ENCODE measurements around the gene CERS5.

The CERS5 gene

DNA sequence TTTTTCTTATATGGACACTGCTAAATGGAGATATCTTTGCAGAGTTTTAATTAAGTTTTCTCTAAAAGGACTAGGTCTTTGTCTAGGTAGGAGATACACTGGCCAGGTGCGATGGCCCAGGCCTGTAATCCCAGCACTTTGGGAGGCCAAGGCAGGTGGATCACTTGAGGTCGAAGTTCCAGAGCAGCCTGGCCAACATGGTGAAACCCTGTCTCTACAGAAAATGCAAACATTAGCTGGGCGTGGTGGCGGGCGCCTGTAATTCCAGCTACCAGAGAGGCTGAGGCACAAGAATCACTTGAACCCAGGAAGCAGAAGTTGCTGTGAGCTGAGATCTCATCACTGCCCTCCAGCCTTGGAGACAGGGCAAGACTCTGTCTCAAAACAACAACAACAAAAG is 17.1 kb upstream of the CERS5 start:
- Histone ChIP-seq H3K14ac (ENCODE audit: low read length) (no peak overlapping the region), H3K36me3 (ENCODE audit: control insufficient read depth in 1 of 2, insufficient read depth in 2 of 2, low read length in 2 of 2) (peaks cover 38 to 51% of the 10 kb centered on the region in 2 experiments), H3K4ac (ENCODE audit: low read depth, low read length) (no peak overlapping the region), H4K12ac (ENCODE audit: low read depth, low read length) (no peak overlapping the region), H2AK5ac (ENCODE audit: low read length) (no peak overlapping the region), H4K8ac (ENCODE audit: low read depth, low read length) (no peak overlapping the region), H3K27ac (ENCODE audit: low read depth, low read length) (no peak overlapping the region), H3K9ac (ENCODE audit: low read length) (no peak overlapping the region), H3K79me2 (ENCODE audit: control insufficient read depth, insufficient read depth, low read length, poor library complexity) (peaks cover 5% of the 10 kb centered on the region), H2BK12ac (ENCODE audit: low read length) (no peak overlapping the region), H3K4me3 (ENCODE audit: low read depth, low read length) (no peak overlapping the region), H3K4me2 (ENCODE audit: low read length) (no peak overlapping the region), H3K79me1 (ENCODE audit: low read length) (peaks cover 5% of the 10 kb centered on the region), H3K9me3 (ENCODE audit: insufficient read depth, low read depth, low read length) (no peaks in the 10 kb centered on the region), H3K18ac (ENCODE audit: low read length) (no peak overlapping the region), H2BK5ac (ENCODE audit: low read depth, low read length, poor library complexity) (no peak overlapping the region), H4K91ac (ENCODE audit: low read depth, low read length) (no peak overlapping the region), H2AFZ (ENCODE audit: insufficient read depth, low read length, poor library complexity) (no peak overlapping the region), H3K27me3 (ENCODE audit: insufficient read depth, low read length) (no peaks in the 10 kb centered on the region), H3K23ac (ENCODE audit: low read length) (no peak overlapping the region), H2BK120ac (ENCODE audit: insufficient read depth, low read length, poor library complexity) (no peak overlapping the region), H3K4me1 (ENCODE audit: control insufficient read depth in 1 of 2, insufficient read depth in 2 of 2, low read length in 2 of 2) (peaks cover 8 to 13% of the 10 kb centered on the region in 2 experiments)
- no CpG with 5 or more reads among the region's 5 CpGs for WGBS (ENCODE audit: extremely low coverage, insufficient coverage, insufficient read length)
- DNase-seq: no peak

DNA sequence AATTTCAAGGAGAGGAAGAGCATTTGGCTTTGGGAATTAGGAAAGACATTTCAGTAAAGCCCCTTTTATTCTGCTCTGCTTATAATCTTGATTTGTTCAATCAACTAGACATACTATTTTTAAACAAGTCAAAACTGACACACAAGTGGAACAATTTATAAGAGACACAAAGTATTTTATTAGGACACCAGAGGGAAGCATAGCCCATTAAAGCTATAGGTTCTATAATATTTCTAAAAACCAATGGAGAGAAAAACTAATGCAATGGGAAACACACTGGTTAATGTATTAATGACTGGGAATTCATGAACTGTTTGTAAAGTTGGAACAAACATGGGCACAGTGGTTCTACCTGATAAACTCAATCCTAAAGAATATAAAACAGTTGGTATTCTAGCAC is 15.3 kb upstream of the CERS5 start:
- Histone ChIP-seq H2AK5ac (ENCODE audit: low read length) (no peak overlapping the region), H3K79me1 (ENCODE audit: low read length) (peaks cover under 1% of the 10 kb centered on the region), H2AFZ (ENCODE audit: insufficient read depth, low read length, poor library complexity) (no peak overlapping the region), H3K9me3 (ENCODE audit: insufficient read depth, low read depth, low read length) (no peaks in the 10 kb centered on the region), H2BK5ac (ENCODE audit: low read depth, low read length, poor library complexity) (no peak overlapping the region), H3K36me3 (ENCODE audit: control insufficient read depth in 1 of 2, insufficient read depth in 2 of 2, low read length in 2 of 2) (peaks cover 39 to 49% of the 10 kb centered on the region in 2 experiments), H3K14ac (ENCODE audit: low read length) (no peak overlapping the region), H3K27me3 (ENCODE audit: insufficient read depth, low read length) (no peaks in the 10 kb centered on the region), H3K4me3 (ENCODE audit: low read depth, low read length) (no peak overlapping the region), H3K4me1 (ENCODE audit: control insufficient read depth in 1 of 2, insufficient read depth in 2 of 2, low read length in 2 of 2) (peaks cover 2 to 3% of the 10 kb centered on the region in 2 experiments), H3K4me2 (ENCODE audit: low read length) (no peak overlapping the region), H3K79me2 (ENCODE audit: control insufficient read depth, insufficient read depth, low read length, poor library complexity) (peaks cover 3% of the 10 kb centered on the region), H2BK12ac (ENCODE audit: low read length) (no peak overlapping the region), H3K23ac (ENCODE audit: low read length) (no peak overlapping the region), H4K91ac (ENCODE audit: low read depth, low read length) (no peak overlapping the region), H2BK120ac (ENCODE audit: insufficient read depth, low read length, poor library complexity) (no peak overlapping the region), H4K12ac (ENCODE audit: low read depth, low read length) (no peak overlapping the region), H3K18ac (ENCODE audit: low read length) (no peak overlapping the region), H3K9ac (ENCODE audit: low read length) (no peak overlapping the region), H3K27ac (ENCODE audit: low read depth, low read length) (no peak overlapping the region), H3K4ac (ENCODE audit: low read depth, low read length) (no peak overlapping the region), H4K8ac (ENCODE audit: low read depth, low read length) (no peak overlapping the region)
- no peak for DNase-seq

DNA sequence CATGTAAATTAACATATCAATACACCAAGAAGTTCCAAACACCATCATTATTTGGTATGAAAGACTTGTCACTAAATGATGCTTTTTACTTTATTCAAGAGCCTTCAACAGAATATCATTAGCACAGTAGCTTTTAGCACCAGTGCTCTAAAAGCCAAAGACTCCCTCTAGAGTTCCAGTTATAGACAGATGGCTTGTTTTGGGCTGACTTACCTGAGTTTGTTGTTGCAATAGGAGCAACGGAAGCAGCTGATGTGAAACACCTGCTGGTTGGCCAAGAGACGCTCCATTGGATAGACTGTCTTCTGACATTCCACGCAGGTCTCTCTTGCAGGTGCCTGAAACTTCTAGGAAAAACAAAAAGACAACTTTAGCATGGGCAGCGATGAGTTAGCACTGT is 14.5 kb upstream of the CERS5 start:
- Histone ChIP-seq H2AFZ (ENCODE audit: insufficient read depth, low read length, poor library complexity) (no peak overlapping the region), H3K79me1 (ENCODE audit: low read length) (no peaks in the 10 kb centered on the region), H3K4me3 (ENCODE audit: low read depth, low read length) (no peak overlapping the region), H4K8ac (ENCODE audit: low read depth, low read length) (no peak overlapping the region), H2AK5ac (ENCODE audit: low read length) (no peak overlapping the region), H3K4ac (ENCODE audit: low read depth, low read length) (no peak overlapping the region), H2BK5ac (ENCODE audit: low read depth, low read length, poor library complexity) (no peak overlapping the region), H3K9me3 (ENCODE audit: insufficient read depth, low read depth, low read length) (no peaks in the 10 kb centered on the region), H3K9ac (ENCODE audit: low read length) (no peak overlapping the region), H3K4me2 (ENCODE audit: low read length) (no peak overlapping the region), H3K4me1 (ENCODE audit: control insufficient read depth in 1 of 2, insufficient read depth in 2 of 2, low read length in 2 of 2) (peaks cover 1 to 2% of the 10 kb centered on the region in 2 experiments), H3K14ac (ENCODE audit: low read length) (no peak overlapping the region), H3K36me3 (ENCODE audit: control insufficient read depth in 1 of 2, insufficient read depth in 2 of 2, low read length in 2 of 2) (peaks cover 41 to 56% of the 10 kb centered on the region in 2 experiments), H2BK12ac (ENCODE audit: low read length) (no peak overlapping the region), H3K27me3 (ENCODE audit: insufficient read depth, low read length) (no peaks in the 10 kb centered on the region), H3K23ac (ENCODE audit: low read length) (no peak overlapping the region), H3K79me2 (ENCODE audit: control insufficient read depth, insufficient read depth, low read length, poor library complexity) (peaks cover 3% of the 10 kb centered on the region), H3K27ac (ENCODE audit: low read depth, low read length) (no peak overlapping the region), H4K12ac (ENCODE audit: low read depth, low read length) (no peak overlapping the region), H4K91ac (ENCODE audit: low read depth, low read length) (no peak overlapping the region), H3K18ac (ENCODE audit: low read length) (no peak overlapping the region), H2BK120ac (ENCODE audit: insufficient read depth, low read length, poor library complexity) (no peak overlapping the region)
- no CpG with 5 or more reads among the region's 4 CpGs for WGBS (ENCODE audit: extremely low coverage, insufficient coverage, insufficient read length)
- DNase-seq: no peak

DNA sequence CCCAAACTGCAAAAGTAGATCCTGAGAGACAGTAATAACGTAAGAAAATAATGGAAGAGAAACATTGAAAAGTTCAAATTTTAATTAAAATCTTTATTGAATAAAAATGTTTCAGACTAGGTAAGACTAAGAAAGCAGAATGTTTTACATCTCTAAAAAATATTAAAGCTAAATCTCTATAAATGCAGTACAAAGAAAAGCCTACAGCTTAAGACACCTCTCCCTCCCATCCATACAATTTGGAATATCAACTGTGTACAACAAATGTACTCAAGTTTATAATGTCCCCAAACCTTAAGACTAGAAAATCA is 8.5 kb upstream of the CERS5 start:
- no peak overlapping the region for H3K4me2 ChIP-seq (ENCODE audit: low read length)
- WGBS (ENCODE audit: extremely low coverage, insufficient coverage, insufficient read length): no CpG with 5 or more reads among the region's 1 CpG
- no peak overlapping the region for H4K8ac ChIP-seq (ENCODE audit: low read depth, low read length)

More for the DNA sequence above, 8.5 kb upstream of the CERS5 start:
- Histone ChIP-seq H3K23ac (ENCODE audit: low read length) (no peak overlapping the region), H3K9ac (ENCODE audit: low read length) (no peak overlapping the region), H3K79me2 (ENCODE audit: control insufficient read depth, insufficient read depth, low read length, poor library complexity) (no peaks in the 10 kb centered on the region), H2AK5ac (ENCODE audit: low read length) (no peak overlapping the region), H3K79me1 (ENCODE audit: low read length) (no peaks in the 10 kb centered on the region), H3K14ac (ENCODE audit: low read length) (no peak overlapping the region), H3K36me3 (ENCODE audit: control insufficient read depth in 1 of 2, insufficient read depth in 2 of 2, low read length in 2 of 2) (peaks cover 25 to 30% of the 10 kb centered on the region in 2 experiments), H2AFZ (ENCODE audit: insufficient read depth, low read length, poor library complexity) (no peak overlapping the region), H3K27me3 (ENCODE audit: insufficient read depth, low read length) (no peaks in the 10 kb centered on the region), H3K27ac (ENCODE audit: low read depth, low read length) (no peak overlapping the region), H3K9me3 (ENCODE audit: insufficient read depth, low read depth, low read length) (no peaks in the 10 kb centered on the region), H3K18ac (ENCODE audit: low read length) (no peak overlapping the region), H2BK5ac (ENCODE audit: low read depth, low read length, poor library complexity) (no peak overlapping the region), H2BK120ac (ENCODE audit: insufficient read depth, low read length, poor library complexity) (no peak overlapping the region), H4K12ac (ENCODE audit: low read depth, low read length) (no peak overlapping the region), H3K4me3 (ENCODE audit: low read depth, low read length) (no peak overlapping the region), H3K4ac (ENCODE audit: low read depth, low read length) (no peak overlapping the region), H3K4me1 (ENCODE audit: control insufficient read depth in 1 of 2, insufficient read depth in 2 of 2, low read length in 2 of 2) (no peaks in the 10 kb centered on the region), H2BK12ac (ENCODE audit: low read length) (no peak overlapping the region), H4K91ac (ENCODE audit: low read depth, low read length) (no peak overlapping the region)
- no peak for DNase-seq
